Mammary epithelial cell (primary cell): ENCODE data around the gene OTUD6A.

Experiments
- EZH2 ChIP-seq: IDR thresholded peaks from 2 replicates; pipeline ENCODE4 v1.6.1; 2012; ENCODE audit warnings: low read length, inconsistent platforms, borderline replicate concordance
- TF ChIP-seq, protein P1 (sequence below), 2 donors: IDR thresholded peaks in 1 of 2; conservative IDR thresholded peaks in 1 of 2; 2 replicates each; pipeline ENCODE4 v1.5.1; 2011 to 2012; ENCODE audit warnings: inconsistent platforms in 2 of 2, low read length in 2 of 2, mild to moderate bottlenecking in 2 of 2, control low read depth in 1 of 2, low read depth in 1 of 2; ENCODE audit not compliant: insufficient read depth in 1 of 2; ENCODE audit errors: extremely low read depth in 1 of 2

DNA sequence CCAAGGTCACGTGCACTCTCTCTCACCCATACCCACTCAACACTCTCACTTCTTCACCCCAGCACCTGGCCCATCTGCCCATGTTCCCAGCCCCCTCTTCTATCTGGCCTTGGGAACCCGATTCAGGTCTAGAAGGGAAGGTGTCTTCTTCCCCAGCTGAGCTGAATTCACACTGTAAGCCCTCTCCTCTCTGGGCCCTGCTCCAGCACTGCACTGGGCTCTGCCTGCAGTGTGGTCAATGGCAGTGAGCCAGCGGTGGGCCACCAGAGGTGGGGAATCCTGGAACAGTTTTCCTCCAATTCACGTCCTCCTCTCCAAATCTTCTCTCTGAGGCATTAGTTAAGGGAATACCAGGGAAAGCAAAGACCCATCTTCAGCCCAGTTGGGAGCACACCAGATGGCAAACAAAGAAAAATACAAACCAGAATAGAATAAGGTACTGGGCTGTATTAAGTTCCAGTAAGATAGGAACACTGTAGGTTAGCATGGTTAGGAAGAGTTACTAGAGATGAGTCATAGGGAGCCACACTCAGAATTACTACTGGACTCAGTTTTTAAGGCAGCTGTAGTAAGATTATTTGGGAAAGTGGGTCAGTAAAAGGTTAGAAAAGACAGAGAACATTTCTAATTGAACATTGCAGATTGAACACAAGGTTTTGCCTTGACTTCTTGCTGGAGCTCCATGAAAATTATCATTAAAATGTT, 17.6 kb upstream of the OTUD6A start:
- TF ChIP-seq EZH2: no peak
- TF ChIP-seq, protein P1, sequence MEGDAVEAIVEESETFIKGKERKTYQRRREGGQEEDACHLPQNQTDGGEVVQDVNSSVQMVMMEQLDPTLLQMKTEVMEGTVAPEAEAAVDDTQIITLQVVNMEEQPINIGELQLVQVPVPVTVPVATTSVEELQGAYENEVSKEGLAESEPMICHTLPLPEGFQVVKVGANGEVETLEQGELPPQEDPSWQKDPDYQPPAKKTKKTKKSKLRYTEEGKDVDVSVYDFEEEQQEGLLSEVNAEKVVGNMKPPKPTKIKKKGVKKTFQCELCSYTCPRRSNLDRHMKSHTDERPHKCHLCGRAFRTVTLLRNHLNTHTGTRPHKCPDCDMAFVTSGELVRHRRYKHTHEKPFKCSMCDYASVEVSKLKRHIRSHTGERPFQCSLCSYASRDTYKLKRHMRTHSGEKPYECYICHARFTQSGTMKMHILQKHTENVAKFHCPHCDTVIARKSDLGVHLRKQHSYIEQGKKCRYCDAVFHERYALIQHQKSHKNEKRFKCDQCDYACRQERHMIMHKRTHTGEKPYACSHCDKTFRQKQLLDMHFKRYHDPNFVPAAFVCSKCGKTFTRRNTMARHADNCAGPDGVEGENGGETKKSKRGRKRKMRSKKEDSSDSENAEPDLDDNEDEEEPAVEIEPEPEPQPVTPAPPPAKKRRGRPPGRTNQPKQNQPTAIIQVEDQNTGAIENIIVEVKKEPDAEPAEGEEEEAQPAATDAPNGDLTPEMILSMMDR (conservative IDR thresholded peaks at IDR 0.05 in 1 of 2, IDR thresholded peaks at IDR 0.05 in 1 of 2; ENCODE audit: extremely low read depth in 1 of 2, insufficient read depth in 1 of 2, low read depth in 1 of 2, low read length in 2 of 2): no peak
